GM20431 (cell line): ENCODE data around the gene EIF4E1B.

Experiments used
- in situ Hi-C: fragments of 300-500 bp; cut with MseI, MboI; formaldehyde crosslinking; loops from one replicate; pipeline ENCODE4 v1.15.0; 2020; ENCODE audit warnings: low sequenced_read_pairs; ENCODE audit not compliant: unreplicated experiment

The EIF4E1B gene

GRCh38 chr5:176677209-176677939, 46.9 kb downstream of the EIF4E1B start:
- in situ Hi-C loops, result no loop called here

DNA sequence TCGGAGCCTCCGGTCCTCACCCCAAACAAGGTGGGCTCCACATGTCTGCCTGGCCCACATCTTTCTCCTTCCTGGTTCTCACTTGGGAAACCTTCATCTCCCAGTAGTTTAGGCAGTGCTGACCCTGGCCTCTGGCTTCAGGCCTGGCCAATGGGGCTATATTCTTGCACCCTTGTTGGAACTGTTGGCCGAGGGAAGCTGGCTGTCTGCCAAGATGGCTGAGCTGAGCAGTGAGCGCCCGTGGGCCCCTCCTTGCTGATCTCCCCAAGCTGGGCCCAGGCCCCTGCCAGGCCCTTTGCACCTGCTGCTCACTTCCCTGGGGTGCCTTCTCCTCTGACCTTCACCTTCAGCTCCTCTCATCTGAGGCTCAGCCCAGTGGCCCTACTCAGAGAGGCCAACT, 48.1 kb downstream of the EIF4E1B start:
- in situ Hi-C loops, result no loop called here

DNA sequence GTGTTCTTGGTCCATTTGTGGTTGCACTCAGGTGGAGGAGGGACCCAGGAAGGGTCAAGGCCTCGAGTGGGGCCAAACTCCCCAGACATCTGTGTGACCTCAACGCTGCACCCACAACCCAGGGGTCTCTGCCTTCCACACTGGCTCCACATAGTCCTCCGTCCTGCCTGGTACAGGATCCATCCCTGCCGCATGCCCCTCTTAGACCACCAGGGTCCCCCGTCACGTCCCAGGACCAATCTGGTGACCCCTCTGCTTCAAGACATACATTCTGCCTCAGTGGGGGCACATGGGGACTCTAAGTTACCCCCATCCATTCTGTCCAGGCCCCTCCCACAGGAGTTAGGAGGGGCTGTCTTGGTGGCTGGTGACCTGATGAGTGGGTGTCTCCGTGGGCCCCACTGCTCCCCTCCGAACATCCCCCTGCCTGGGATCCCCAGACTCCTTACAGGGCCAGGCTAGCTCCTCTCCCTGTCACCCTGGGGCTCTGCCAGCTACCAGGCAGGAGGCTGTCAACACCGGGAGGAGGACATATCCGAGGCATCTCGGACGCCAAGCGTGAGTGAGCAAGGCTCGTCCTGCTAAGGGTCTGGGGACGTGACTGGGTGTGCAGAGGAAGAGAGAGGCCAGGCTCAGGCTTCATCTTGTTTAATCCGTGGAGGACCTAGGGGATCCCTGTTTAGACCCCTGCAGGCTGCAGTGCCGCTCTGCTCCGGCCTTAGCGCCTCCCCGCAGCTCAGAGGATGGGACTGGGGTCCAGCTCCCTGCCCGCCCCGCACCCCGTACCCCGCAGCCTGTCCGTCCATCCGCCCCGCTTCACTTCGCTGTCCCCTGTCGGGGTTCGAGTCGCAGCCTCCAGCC, 49.1 kb downstream of the EIF4E1B start:
- in situ Hi-C loops, result no loop called here

- in situ Hi-C loops, result no loop called here
Observed at GRCh38 chr5:176680226-176680563, 49.7 kb downstream of the EIF4E1B start.

- in situ Hi-C loops, result no loop called here
Observed at GRCh38 chr5:176682016-176682531, 51.6 kb downstream of the EIF4E1B start.

- in situ Hi-C loops, result no loop called here
Observed at GRCh38 chr5:176685010-176685409, 54.5 kb downstream of the EIF4E1B start.

GRCh38 chr5:176687247-176687646, 56.8 kb downstream of the EIF4E1B start:
- in situ Hi-C loops, result no loop called here

DNA sequence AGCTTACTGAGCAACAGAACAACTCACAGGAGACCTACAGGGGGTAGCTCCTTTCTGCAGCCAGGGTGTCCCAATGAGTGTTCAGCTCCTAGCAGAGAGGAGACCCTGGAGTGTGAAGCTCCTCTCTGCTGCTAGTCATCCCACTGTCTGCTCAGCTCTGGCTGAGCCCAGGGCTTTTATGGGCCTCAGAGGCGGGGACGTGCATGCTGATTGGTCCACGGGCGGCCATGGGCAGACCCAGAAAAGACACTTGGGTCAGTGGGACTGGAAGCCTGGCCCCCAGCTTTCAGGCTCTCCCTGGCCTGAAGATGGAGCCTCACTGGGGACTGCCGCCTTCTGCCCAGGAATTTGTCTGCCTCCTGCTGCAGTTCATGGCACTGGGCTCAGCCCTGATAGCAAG, 57.4 kb downstream of the EIF4E1B start:
- in situ Hi-C loops, result no loop called here

GRCh38 chr5:176690911-176691310, 60.4 kb downstream of the EIF4E1B start:
- in situ Hi-C loops, result no loop called here

- in situ Hi-C loops, result no loop called here
Observed at GRCh38 chr5:176691524-176691923, 61.0 kb downstream of the EIF4E1B start.

DNA sequence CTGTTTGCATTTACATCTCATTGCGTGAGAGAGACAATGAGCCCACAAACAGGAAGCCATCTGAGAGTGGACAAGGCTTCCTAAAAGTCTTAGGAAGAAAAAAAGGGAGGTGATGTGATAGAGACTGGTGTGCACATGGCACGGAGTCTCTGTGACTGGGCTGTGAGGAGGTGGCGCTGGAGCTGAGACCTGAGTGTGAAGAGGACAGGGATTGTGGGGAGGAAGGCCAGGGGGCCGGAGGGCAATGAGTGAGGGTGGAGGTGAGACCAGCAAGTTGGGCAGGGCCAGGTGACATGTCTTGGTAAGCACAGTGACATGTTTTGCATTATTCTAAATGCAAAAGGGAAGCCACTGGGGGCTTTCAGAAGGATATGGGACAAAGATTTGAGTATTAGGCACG, 61.9 kb downstream of the EIF4E1B start:
- in situ Hi-C loops, result no loop called here

GRCh38 chr5:176692839-176693476, 62.5 kb downstream of the EIF4E1B start:
- in situ Hi-C loops, result no loop called here

DNA sequence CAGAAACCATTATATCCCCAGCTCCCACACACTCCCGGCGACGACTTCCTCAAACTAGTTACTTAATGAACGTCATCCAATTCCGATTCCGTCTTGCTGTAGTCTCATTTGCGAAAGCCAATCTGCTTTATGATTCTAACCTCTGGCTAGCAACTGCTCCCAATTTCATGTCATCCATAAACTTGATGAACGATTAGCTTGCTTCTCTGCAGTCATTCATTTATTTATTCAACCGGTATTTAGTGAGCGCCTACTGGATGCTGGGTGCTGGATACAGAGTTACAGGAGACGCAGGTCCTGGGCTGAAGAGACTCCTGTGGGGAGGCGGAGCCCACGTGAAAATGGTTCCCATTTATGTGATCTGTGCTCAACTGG, 63.0 kb downstream of the EIF4E1B start:
- in situ Hi-C loops, result no loop called here

GRCh38 chr5:176694146-176694545, 63.7 kb downstream of the EIF4E1B start:
- in situ Hi-C loops, result no loop called here

DNA sequence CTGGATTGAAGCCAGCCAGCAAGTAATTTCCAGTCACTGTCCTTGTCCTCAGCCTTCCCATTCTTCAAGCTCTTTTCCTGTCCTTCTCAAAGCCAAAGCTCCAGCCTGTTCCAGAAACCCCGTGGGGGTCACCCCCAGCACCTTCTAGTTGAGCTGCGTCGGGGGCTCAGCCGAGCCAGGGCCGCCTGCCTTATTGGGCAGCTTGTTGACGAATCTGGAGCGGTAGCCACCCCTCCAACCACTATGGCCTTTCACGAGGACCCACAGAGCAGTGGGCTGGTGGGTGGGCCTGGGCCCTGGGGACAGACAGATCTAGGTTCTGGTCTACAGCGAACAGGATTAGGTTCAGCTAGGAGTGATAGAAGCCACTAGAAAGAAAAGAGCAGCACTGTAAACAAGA, 64.2 kb downstream of the EIF4E1B start:
- in situ Hi-C loops, result no loop called here

DNA sequence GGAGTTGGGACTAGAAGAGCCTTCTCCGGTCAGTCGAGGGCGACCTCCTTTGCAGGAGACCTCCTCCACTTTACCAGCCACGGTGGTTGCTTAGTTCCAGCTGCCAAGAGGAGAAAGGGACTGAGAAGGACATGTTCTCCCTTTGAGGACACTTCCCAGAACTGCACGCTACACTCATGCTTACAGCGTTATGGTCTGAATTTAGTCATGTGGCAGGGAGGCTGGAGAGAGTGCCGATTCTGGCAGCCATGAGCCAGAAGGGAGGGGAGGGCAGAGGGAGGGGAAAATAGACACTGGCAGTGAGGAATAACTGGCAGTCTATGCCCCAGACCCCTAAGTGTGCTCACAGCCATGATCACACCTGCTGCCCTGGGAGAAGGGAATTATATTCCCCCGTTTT, 64.6 kb downstream of the EIF4E1B start:
- in situ Hi-C loops, result no loop called here
